Mesothelial cell of epicardium (in vitro differentiated cells): Measurements from ENCODE around the gene RIPOR1. TPM values are rescaled to one million over a fixed set of nuclear protein-coding genes. Genes with fewer than 3 reads are reported as not detected.

Experiments used
- DNase-seq, 2 experiments: peaks; one replicate each; pipeline ENCODE4 v3.0.0; 2021; ENCODE audit warnings: low spot score in 2 of 2; ENCODE audit not compliant: unreplicated experiment in 2 of 2
- H3K27ac Mint-ChIP-seq: 2 replicates; pipeline ENCODE4 v1.8.0; 2021; ENCODE audit warnings: mixed read lengths
- H3K27me3 Mint-ChIP-seq: 2 replicates; pipeline ENCODE4 v1.8.0; 2021; ENCODE audit warnings: low read depth, mixed read lengths
- H3K36me3 Mint-ChIP-seq: 2 replicates; pipeline ENCODE4 v1.8.0; 2021; ENCODE audit warnings: mixed read lengths
- H3K4me1 Mint-ChIP-seq: 2 replicates; pipeline ENCODE4 v1.8.0; 2021; ENCODE audit warnings: mixed read lengths
- H3K4me3 Mint-ChIP-seq: 2 replicates; pipeline ENCODE4 v1.8.0; 2021; ENCODE audit warnings: mild to moderate bottlenecking, moderate library complexity, mixed read lengths
- H3K9me3 Mint-ChIP-seq: 2 replicates; pipeline ENCODE4 v1.8.0; 2021; ENCODE audit warnings: mixed read lengths
- total RNA-seq: library from RNA; stranded (reverse); gene quantifications from 3 replicates; pipeline ENCODE4 v1.2.1, GENCODE V29; 2021
- TF ChIP-seq, protein P1 (sequence below): fragments of 200-600 bp; sonication (generic); IDR thresholded peaks from one replicate; pipeline ENCODE4 v1.5.0; 2021; ENCODE audit warnings: antibody characterized with exemption; ENCODE audit not compliant: unreplicated experiment

The RIPOR1 gene
- total RNA-seq, 1 donor from 2014 or later: 69.2 TPM

DNA sequence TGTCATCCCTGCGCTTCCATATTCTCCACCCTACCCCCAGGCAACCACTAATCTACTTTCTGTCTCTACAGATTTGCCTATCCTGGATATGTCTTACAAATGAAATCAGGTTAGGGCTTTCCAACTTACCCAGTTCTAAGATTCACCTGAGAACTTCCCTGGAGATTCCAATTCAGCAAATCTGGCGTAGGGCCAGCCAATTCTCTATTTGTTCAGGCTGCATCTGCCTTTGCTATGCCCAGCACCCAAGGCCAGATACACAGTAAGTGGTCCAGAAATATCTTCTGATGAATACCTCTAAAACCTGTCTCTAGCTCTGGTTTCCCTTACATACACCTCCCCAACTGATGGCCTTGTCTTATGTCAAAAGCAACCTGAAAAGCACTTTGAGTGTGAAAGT lies 23.3 kb downstream of the RIPOR1 start:
- Mint-ChIP-seq H3K27me3 (no peaks in the 10 kb centered on the region), H3K36me3 (no peaks in the 10 kb centered on the region), H3K9me3 (no peaks in the 10 kb centered on the region), H3K4me1 (no peaks in the 10 kb centered on the region), H3K27ac (no peak overlapping the region), H3K4me3 (no peak overlapping the region)
- TF ChIP-seq, protein P1, sequence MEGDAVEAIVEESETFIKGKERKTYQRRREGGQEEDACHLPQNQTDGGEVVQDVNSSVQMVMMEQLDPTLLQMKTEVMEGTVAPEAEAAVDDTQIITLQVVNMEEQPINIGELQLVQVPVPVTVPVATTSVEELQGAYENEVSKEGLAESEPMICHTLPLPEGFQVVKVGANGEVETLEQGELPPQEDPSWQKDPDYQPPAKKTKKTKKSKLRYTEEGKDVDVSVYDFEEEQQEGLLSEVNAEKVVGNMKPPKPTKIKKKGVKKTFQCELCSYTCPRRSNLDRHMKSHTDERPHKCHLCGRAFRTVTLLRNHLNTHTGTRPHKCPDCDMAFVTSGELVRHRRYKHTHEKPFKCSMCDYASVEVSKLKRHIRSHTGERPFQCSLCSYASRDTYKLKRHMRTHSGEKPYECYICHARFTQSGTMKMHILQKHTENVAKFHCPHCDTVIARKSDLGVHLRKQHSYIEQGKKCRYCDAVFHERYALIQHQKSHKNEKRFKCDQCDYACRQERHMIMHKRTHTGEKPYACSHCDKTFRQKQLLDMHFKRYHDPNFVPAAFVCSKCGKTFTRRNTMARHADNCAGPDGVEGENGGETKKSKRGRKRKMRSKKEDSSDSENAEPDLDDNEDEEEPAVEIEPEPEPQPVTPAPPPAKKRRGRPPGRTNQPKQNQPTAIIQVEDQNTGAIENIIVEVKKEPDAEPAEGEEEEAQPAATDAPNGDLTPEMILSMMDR: no peak
- DNase-seq: no peak

DNA sequence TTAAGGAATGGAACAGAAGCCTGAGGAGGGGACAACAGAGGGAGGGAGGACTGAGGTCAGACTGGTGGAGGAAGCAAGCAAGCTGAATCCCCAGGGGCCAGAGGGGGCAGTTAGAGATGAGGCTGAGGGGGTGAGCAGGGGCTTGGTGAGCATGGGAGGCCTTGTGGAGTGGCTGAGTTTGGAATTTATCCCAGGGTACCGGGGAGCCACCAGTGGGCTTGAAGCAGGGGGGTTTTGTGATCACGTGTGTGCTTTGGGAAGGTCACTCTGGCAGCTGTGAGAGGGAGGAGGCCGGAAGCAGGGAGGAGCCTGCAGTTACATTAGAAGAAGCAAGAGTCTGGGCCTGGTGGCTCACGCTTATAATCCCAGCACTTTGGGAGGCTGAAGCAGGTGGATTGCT lies 23.8 kb downstream of the RIPOR1 start:
- H3K4me1 Mint-ChIP-seq: no peaks in the 10 kb centered on the region
- no peak overlapping the region for H3K27ac Mint-ChIP-seq

DNA sequence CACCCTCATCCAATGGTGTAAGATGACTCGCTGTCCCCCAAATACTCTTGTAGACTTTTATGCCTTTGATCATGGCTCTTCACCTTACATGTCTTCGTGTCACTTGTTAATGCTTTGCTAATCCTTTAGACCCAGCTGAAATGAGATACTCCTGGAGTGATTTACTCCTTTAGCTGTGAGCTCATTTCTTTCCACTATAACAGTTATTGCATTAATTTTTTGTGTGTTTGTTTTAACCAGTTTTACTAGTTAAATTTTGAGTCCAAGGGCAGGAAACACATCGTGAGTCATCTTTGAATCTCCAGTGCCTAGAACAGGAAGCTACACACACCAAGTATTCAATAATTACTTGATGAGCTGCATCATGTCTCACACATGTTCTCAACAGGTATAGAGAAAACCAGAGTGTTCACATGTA lies 27.2 kb downstream of the RIPOR1 start:
- Mint-ChIP-seq H3K36me3 (no peaks in the 10 kb centered on the region), H3K4me3 (no peak overlapping the region), H3K9me3 (no peaks in the 10 kb centered on the region), H3K27me3 (no peaks in the 10 kb centered on the region), H3K4me1 (peaks cover under 1% of the 10 kb centered on the region), H3K27ac (no peak overlapping the region)
- no peak for DNase-seq
- TF ChIP-seq, protein P1: no peak

More for the DNA sequence above, 23.8 kb downstream of the RIPOR1 start:
- no peak for DNase-seq
- Mint-ChIP-seq H3K36me3 (no peaks in the 10 kb centered on the region), H3K9me3 (no peaks in the 10 kb centered on the region), H3K4me3 (no peak overlapping the region), H3K27me3 (no peaks in the 10 kb centered on the region)
- TF ChIP-seq, protein P1: no peak

DNA sequence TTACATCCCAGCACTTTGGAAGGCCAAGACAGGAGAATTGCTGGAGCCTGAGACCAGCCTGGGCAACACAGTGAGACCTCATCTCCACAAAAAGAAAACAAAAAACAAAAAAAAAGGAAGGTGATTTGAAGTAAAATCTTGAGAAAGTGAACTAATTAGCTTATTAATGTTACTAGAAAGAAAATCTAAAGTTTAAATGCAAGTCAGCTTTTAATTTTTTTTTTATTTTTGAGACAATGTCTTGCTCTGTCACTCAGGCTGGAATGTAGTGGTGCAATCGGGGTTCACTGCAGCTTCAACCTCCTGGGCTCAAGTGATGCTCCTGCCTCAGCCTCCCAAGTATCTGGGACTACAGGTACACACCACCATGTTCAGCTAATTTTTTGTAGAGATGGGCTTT lies 30.2 kb downstream of the RIPOR1 start:
- no peak overlapping the region for H3K4me3 Mint-ChIP-seq
- no peaks in the 10 kb centered on the region for H3K36me3 Mint-ChIP-seq
- no peak overlapping the region for H3K27ac Mint-ChIP-seq
- peaks cover 7% of the 10 kb centered on the region for H3K4me1 Mint-ChIP-seq
- H3K9me3 Mint-ChIP-seq: no peaks in the 10 kb centered on the region
- no peak for DNase-seq
- TF ChIP-seq, protein P1: no peak
- no peaks in the 10 kb centered on the region for H3K27me3 Mint-ChIP-seq

DNA sequence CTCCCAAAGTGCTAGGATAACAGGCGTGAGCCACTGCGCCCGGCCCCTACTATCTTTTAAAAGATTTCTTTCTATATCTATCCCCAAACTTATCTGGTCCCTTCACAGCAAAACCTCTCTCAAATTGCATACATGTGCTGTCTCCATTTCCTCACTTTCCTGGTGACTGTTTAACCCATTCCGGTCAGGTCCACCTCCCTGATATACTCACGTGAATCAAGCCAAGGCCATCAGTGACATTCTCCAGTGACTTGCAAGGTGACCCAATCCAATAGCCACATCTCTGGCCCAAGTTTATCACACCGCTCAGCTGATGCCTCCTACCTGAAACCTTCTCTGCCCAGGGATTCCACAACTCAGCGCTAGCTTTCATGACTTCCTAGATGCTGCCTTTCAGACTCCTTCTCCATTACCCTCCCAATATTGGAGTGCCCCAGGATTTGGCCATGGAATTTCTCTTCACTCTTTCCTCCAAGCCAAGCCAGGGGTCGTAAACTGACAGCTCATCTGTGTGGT lies 32.3 kb downstream of the RIPOR1 start:
- peak overlapping the region; percentile 92 for H3K27ac Mint-ChIP-seq
- TF ChIP-seq, protein P1: no peak

DNA sequence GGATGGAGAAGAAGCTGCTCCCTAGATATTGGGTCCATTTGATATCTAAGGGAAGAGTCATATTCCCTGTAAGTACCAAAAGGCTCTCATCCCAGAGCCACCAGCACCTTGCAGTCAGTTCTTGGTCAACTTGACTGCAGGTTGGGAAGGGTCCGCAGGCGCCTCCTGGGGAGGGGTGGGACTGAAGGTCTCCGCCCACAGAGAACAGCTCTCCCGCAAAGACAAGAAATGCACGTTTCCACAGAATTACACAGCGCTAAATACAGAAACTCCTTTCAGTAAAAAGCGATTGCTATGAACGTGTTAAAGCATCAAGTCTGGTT lies 32.8 kb downstream of the RIPOR1 start:
- Mint-ChIP-seq H3K27me3 (no peaks in the 10 kb centered on the region), H3K9me3 (no peaks in the 10 kb centered on the region), H3K4me3 (peak overlapping the region; percentile 79), H3K36me3 (no peaks in the 10 kb centered on the region), H3K4me1 (peaks cover 17% of the 10 kb centered on the region), H3K27ac (peak overlapping the region; percentile 92)
- no peak for DNase-seq
- TF ChIP-seq, protein P1: no peak

More for the DNA sequence above, 32.3 kb downstream of the RIPOR1 start:
- Mint-ChIP-seq H3K4me1 (peaks cover 17% of the 10 kb centered on the region), H3K4me3 (peak overlapping the region; percentile 79), H3K36me3 (no peaks in the 10 kb centered on the region), H3K27me3 (no peaks in the 10 kb centered on the region), H3K9me3 (no peaks in the 10 kb centered on the region)
- DNase-seq: no peak
